Hepatocyte (in vitro differentiated cells): Measurements from ENCODE around the gene SMIM21. TPM values are rescaled to one million over a fixed set of nuclear protein-coding genes. Genes with fewer than 3 reads are reported as not detected.

Source experiments
- DNase-seq: peaks from one replicate; pipeline ENCODE4 v3.0.0-alpha.2; 2016; ENCODE audit warnings: low spot score
- H2AFZ ChIP-seq: fragments of 200-600 bp; sonication (generic); 2 replicates; pipeline ENCODE4 v1.6.0; 2016; ENCODE audit warnings: antibody characterized with exemption, mild to moderate bottlenecking
- H3K27ac ChIP-seq: fragments of 200-600 bp; sonication (generic); 2 replicates; pipeline ENCODE4 v1.5.1; 2016; ENCODE audit warnings: mild to moderate bottlenecking
- H3K27me3 ChIP-seq: fragments of 200-600 bp; sonication (generic); 2 replicates; pipeline ENCODE4 v1.6.1; 2016
- H3K36me3 ChIP-seq: fragments of 200-600 bp; sonication (generic); replicated peaks from 2 replicates; pipeline ENCODE4 v1.5.1; 2016; ENCODE audit warnings: low read depth; ENCODE audit not compliant: insufficient read depth
- H3K4me1 ChIP-seq: fragments of 200-600 bp; sonication (generic); 2 replicates; pipeline ENCODE4 v1.5.1; 2016; ENCODE audit warnings: mild to moderate bottlenecking, moderate library complexity; ENCODE audit not compliant: insufficient read depth
- H3K4me2 ChIP-seq: fragments of 200-600 bp; sonication (generic); 2 replicates; pipeline ENCODE4 v1.6.0; 2016
- H3K4me3 ChIP-seq: fragments of 200-600 bp; sonication (generic); 2 replicates; pipeline ENCODE4 v1.5.1; 2016; ENCODE audit warnings: mild to moderate bottlenecking
- H3K79me2 ChIP-seq: fragments of 200-600 bp; sonication (generic); 2 replicates; pipeline ENCODE4 v1.6.0; 2017; ENCODE audit warnings: mild to moderate bottlenecking
- H3K9me2 ChIP-seq: fragments of 200-600 bp; sonication (generic); replicated peaks from 2 replicates; pipeline ENCODE4 v1.6.0; 2017; ENCODE audit warnings: mild to moderate bottlenecking; ENCODE audit not compliant: insufficient read depth
- H3K9me3 ChIP-seq: fragments of 200-600 bp; sonication (generic); 2 replicates; pipeline ENCODE4 v1.5.1; 2016; ENCODE audit warnings: low read depth, mild to moderate bottlenecking
- H4K20me1 ChIP-seq: fragments of 200-600 bp; sonication (generic); 2 replicates; pipeline ENCODE4 v1.6.0; 2016; ENCODE audit warnings: mild to moderate bottlenecking; ENCODE audit not compliant: insufficient read depth, poor library complexity, severe bottlenecking
- CTCF ChIP-seq: fragments of 200-600 bp; sonication (generic); IDR thresholded peaks from 2 replicates; pipeline ENCODE4 v1.5.1; 2016; ENCODE audit warnings: antibody characterized with exemption, mild to moderate bottlenecking; ENCODE audit not compliant: poor library complexity
- EZH2 ChIP-seq: fragments of 200-600 bp; sonication (generic); IDR thresholded peaks from 2 replicates; pipeline ENCODE4 v1.6.1; 2016; ENCODE audit warnings: antibody characterized with exemption, mild to moderate bottlenecking, borderline replicate concordance
- EZH2phosphoT487 ChIP-seq: fragments of 200-600 bp; sonication (generic); IDR thresholded peaks from one replicate; pipeline ENCODE4 v1.6.1; 2018; ENCODE audit warnings: antibody characterized with exemption, mild to moderate bottlenecking, low read depth, moderate library complexity; ENCODE audit not compliant: unreplicated experiment, severe bottlenecking
- WGBS: methylation state at CpG from one replicate; pipeline ENCODE4 v1.1.6; 2016; ENCODE audit warnings: low lambda C conversion rate; ENCODE audit errors: missing lambda C conversion rate; 5-methylcytosine and 5-hydroxymethylcytosine counted together
- polyA plus RNA-seq: library from polyadenylated mRNA; unstranded; fragments of >200 nt; fragmentation: Nextera tagmentation; extraction: Ambion mirVana; gene quantifications from 2 replicates; pipeline ENCODE4 v1.2.1, GENCODE V29; 2016
- total RNA-seq: library from RNA; depleted of rRNA; stranded (reverse); fragments of >200 nt; gene quantifications from 2 replicates; pipeline ENCODE4 v1.2.3, GENCODE V29; 2014

Gene SMIM21
- total and polyA plus RNA-seq, 2 experiments from 2014 or later: not detected

DNA sequence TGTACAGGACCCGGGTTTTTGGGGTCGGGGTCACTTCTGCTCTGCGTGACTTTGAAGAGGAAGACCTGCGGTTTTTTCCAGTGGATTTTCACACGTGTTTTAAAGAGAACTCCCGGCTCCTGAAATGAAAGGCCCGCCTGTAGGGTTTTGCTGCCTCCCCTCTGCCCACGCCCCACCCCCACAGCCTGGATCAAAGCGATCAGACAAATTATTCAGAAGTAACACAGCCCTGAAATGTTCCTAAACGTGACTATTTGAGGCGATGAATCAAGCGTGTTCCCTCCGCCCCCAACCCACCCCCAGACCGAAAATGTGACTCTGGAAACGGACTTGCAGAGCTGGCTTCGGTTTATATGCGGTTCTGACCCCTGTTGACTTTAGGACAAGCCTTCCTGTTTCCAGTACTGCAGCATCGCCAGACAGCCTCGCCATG lies 28.7 kb upstream of the SMIM21 start:
- TF ChIP-seq CTCF (no peak), EZH2 (no peak), EZH2phosphoT487 (no peak)
- H3K9me3 ChIP-seq: no peaks in the 10 kb centered on the region
- DNase-seq: peak; percentile 13

GRCh38 chr18:75455249-75456198 lies 28.0 kb upstream of the SMIM21 start:
- Histone ChIP-seq H4K20me1 (no peaks in the 10 kb centered on the region), H3K27ac (peak overlapping the region; percentile 14), H3K4me2 (peak overlapping the region; percentile 95), H3K27me3 (peaks cover 2% of the 10 kb centered on the region), H3K36me3 (no peaks in the 10 kb centered on the region), H3K9me2 (no peaks in the 10 kb centered on the region), H3K4me1 (peaks cover 15% of the 10 kb centered on the region), H3K9me3 (no peaks in the 10 kb centered on the region), H2AFZ (peak overlapping the region; percentile 67), H3K4me3 (peak overlapping the region; percentile 33), H3K79me2 (no peaks in the 10 kb centered on the region)
- TF ChIP-seq CTCF (no peak), EZH2 (peak; percentile 57), EZH2phosphoT487 (no peak)
- 6% methylated on average over 81 of the region's 84 CpGs for WGBS
- DNase-seq: peak; percentile 52

More for the DNA sequence above, 28.7 kb upstream of the SMIM21 start:
- H3K36me3 ChIP-seq: no peaks in the 10 kb centered on the region
- H4K20me1 ChIP-seq: no peaks in the 10 kb centered on the region
- WGBS: 21% methylated on average over 19 of the region's 19 CpGs
- H3K27me3 ChIP-seq: peaks cover 2% of the 10 kb centered on the region
- peak overlapping the region; percentile 95 for H3K4me2 ChIP-seq
- H2AFZ ChIP-seq: peak overlapping the region; percentile 67
- H3K4me1 ChIP-seq: peaks cover 15% of the 10 kb centered on the region
- no peaks in the 10 kb centered on the region for H3K79me2 ChIP-seq
- H3K9me2 ChIP-seq: no peaks in the 10 kb centered on the region
- H3K4me3 ChIP-seq: peak overlapping the region; percentile 33
- H3K27ac ChIP-seq: peak overlapping the region; percentile 14

GRCh38 chr18:75454022-75454795 lies 26.7 kb upstream of the SMIM21 start:
- TF ChIP-seq EZH2phosphoT487 (no peak), CTCF (no peak), EZH2 (no peak)
- Histone ChIP-seq H3K27me3 (peaks cover 2% of the 10 kb centered on the region), H4K20me1 (no peaks in the 10 kb centered on the region), H3K36me3 (no peaks in the 10 kb centered on the region), H2AFZ (no peak overlapping the region), H3K4me2 (no peak overlapping the region), H3K79me2 (no peaks in the 10 kb centered on the region), H3K9me2 (no peaks in the 10 kb centered on the region), H3K4me1 (peaks cover 15% of the 10 kb centered on the region), H3K9me3 (no peaks in the 10 kb centered on the region), H3K4me3 (no peak overlapping the region), H3K27ac (no peak overlapping the region)
- WGBS: 85% methylated on average over 14 of the region's 14 CpGs
- no peak for DNase-seq
